GM12878 (cell line): Measurements from ENCODE around the gene SNRPA. TPM values are rescaled to one million over a fixed set of nuclear protein-coding genes. Genes with fewer than 3 reads are reported as not detected.
A peak's percentile ranks its signal among the peaks of the same experiment; 100 is the strongest.

Source experiments
- GATAD2B ChIP-seq: fragments of 450-650 bp; conservative IDR thresholded peaks from 2 replicates; pipeline ENCODE4 v1.6.1; 2017; ENCODE audit warnings: low read depth, mild to moderate bottlenecking, moderate library complexity
- HDAC2 ChIP-seq: fragments of 200-600 bp; sonication (generic); IDR thresholded peaks from 2 replicates; pipeline ENCODE4 v1.6.1; 2017
- HDAC6 ChIP-seq: fragments of 200-600 bp; sonication (generic); IDR thresholded peaks from one replicate; pipeline ENCODE4 v1.8.0; 2017; ENCODE audit warnings: antibody characterized with exemption; ENCODE audit not compliant: unreplicated experiment
- JUNB ChIP-seq: IDR thresholded peaks from 2 replicates; pipeline ENCODE4 v1.6.1; 2016; ENCODE audit warnings: antibody characterized with exemption, mild to moderate bottlenecking
- NRF1 ChIP-seq: conservative IDR thresholded peaks from 2 replicates; pipeline ENCODE4 v1.6.1; 2011; ENCODE audit warnings: mild to moderate bottlenecking, low read depth, low read length, improper control_type of control experiment
- POLR2AphosphoS2 ChIP-seq: IDR thresholded peaks from 2 replicates; pipeline ENCODE4 v1.6.1; 2011; ENCODE audit warnings: low read depth, mild to moderate bottlenecking, low read length, improper control_type of control experiment, moderate library complexity
- RBBP5 ChIP-seq: fragments of 200-600 bp; sonication (generic); conservative IDR thresholded peaks from 2 replicates; pipeline ENCODE4 v1.6.1; 2016
- SIX5 ChIP-seq: IDR thresholded peaks from 2 replicates; pipeline ENCODE4 v1.6.1; 2011; ENCODE audit warnings: mild to moderate bottlenecking, low read depth, low read length, moderate library complexity; ENCODE audit not compliant: severe bottlenecking
- SMARCA5 ChIP-seq: fragments of 450-650 bp; IDR thresholded peaks from 2 replicates; pipeline ENCODE4 v1.6.1; 2017; ENCODE audit warnings: mild to moderate bottlenecking
- SREBF1 ChIP-seq: IDR thresholded peaks from 2 replicates; pipeline ENCODE4 v1.6.1; 2012; ENCODE audit warnings: mild to moderate bottlenecking, low read length
- TBL1XR1 ChIP-seq: IDR thresholded peaks from 2 replicates; pipeline ENCODE4 v1.6.1; 2012; ENCODE audit warnings: low read depth, low read length, improper control_type of control experiment
- WRNIP1 ChIP-seq: IDR thresholded peaks from 2 replicates; pipeline ENCODE4 v1.6.1; 2011; ENCODE audit warnings: low read depth, low read length, improper control_type of control experiment, borderline replicate concordance
- ZNF217 ChIP-seq: fragments of 450-650 bp; IDR thresholded peaks from 2 replicates; pipeline ENCODE4 v1.6.1; 2017; ENCODE audit warnings: antibody characterized with exemption, mild to moderate bottlenecking
- ZNF384 ChIP-seq: IDR thresholded peaks from 2 replicates; pipeline ENCODE4 v1.6.1; 2012; ENCODE audit warnings: low read depth, mild to moderate bottlenecking, low read length, improper control_type of control experiment, borderline replicate concordance
- polyA plus RNA-seq, 11 experiments: library from polyadenylated mRNA; depleted of rRNA in 4 of 11; unstranded in 6 of 11; stranded (reverse) in 5 of 11; fragments of >200 nt; fragmentation: Nextera tagmentation in 4 of 11; fragmentation: Illumina TruSeq in 1 of 11; extraction: Ambion mirVana in 4 of 11; extraction: Trizol in 1 of 11; gene quantifications; 1 replicate in 1 of 11; 2 replicates in 10 of 11; pipeline versions ENCODE4 v1.2.1 to v1.2.3, GENCODE V29; 2011 to 2016; ENCODE audit warnings: inconsistent platforms in 2 of 11, missing spikeins in 2 of 11, low read depth in 1 of 11
- total RNA-seq, 4 experiments: library from RNA; depleted of rRNA in 3 of 4; stranded (reverse); fragments of >200 nt in 3 of 4; fragmentation: Illumina TruSeq in 1 of 4; extraction: Trizol in 1 of 4; gene quantifications; 2 replicates each; pipeline versions ENCODE4 v1.2.1 to v1.2.3, GENCODE V29; 2013 to 2021
- TF ChIP-seq, protein P1 (sequence below): fragments of 150-350 bp; IDR thresholded peaks from 2 replicates; pipeline ENCODE4 v1.6.1; 2014; ENCODE audit warnings: mild to moderate bottlenecking, low read depth, low read length
- TF ChIP-seq, protein P2 (sequence below): fragments of 450-650 bp; formaldehyde crosslinking; IDR thresholded peaks from 2 replicates; pipeline ENCODE4 v1.5.0; 2022; ENCODE audit warnings: mild to moderate bottlenecking, missing genetic modification characterization
- TF ChIP-seq, protein P3 (sequence below): IDR thresholded peaks from 2 replicates; pipeline ENCODE4 v1.6.1; 2012; ENCODE audit warnings: low read depth, low read length, improper control_type of control experiment
- TF ChIP-seq, protein P4 (sequence below): fragments of 450-650 bp; IDR thresholded peaks from 2 replicates; pipeline ENCODE4 v1.6.1; 2017; ENCODE audit warnings: mild to moderate bottlenecking, low read depth, inconsistent platforms; ENCODE audit not compliant: poor library complexity, severe bottlenecking
- TF ChIP-seq, protein P5 (sequence below): fragments of 450-650 bp; formaldehyde crosslinking; IDR thresholded peaks from 2 replicates; pipeline ENCODE4 v1.4.0; 2020; ENCODE audit warnings: mild to moderate bottlenecking, moderate library complexity

The SNRPA gene
- total and polyA plus RNA-seq, 10 of the 15 experiments (the other 5 are each of a cell fraction or from before 2014, with no cell fraction given), result 14.8 to 299 (median 202) TPM

DNA sequence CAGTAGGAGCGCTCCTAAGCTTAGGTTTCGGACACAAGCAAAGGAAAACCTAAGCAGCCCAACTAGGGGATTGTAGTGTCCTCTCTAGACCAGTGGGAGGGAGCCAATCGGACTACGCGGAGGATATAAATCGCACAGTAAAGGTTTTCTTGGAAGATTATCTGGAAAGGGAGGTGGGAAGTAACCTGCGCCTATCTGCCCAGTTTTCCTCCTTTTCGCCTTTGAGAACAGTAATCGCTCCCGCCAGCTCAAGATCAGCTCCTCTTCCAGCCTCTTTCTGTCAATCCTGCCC lies 26.6 kb downstream of the SNRPA start (continued):
- no peak for TF ChIP-seq HDAC6
- no peak; the same call in 1 of the 2 replicates for TF ChIP-seq POLR2AphosphoS2
- TF ChIP-seq GATAD2B, result no peak
- TF ChIP-seq WRNIP1, result no peak; the same call in 1 of the 2 replicates
- no peak for TF ChIP-seq ZNF384
- no peak for TF ChIP-seq ZNF217
- TF ChIP-seq, protein P1, sequence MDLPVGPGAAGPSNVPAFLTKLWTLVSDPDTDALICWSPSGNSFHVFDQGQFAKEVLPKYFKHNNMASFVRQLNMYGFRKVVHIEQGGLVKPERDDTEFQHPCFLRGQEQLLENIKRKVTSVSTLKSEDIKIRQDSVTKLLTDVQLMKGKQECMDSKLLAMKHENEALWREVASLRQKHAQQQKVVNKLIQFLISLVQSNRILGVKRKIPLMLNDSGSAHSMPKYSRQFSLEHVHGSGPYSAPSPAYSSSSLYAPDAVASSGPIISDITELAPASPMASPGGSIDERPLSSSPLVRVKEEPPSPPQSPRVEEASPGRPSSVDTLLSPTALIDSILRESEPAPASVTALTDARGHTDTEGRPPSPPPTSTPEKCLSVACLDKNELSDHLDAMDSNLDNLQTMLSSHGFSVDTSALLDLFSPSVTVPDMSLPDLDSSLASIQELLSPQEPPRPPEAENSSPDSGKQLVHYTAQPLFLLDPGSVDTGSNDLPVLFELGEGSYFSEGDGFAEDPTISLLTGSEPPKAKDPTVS, result no peak
- TF ChIP-seq, protein P2, sequence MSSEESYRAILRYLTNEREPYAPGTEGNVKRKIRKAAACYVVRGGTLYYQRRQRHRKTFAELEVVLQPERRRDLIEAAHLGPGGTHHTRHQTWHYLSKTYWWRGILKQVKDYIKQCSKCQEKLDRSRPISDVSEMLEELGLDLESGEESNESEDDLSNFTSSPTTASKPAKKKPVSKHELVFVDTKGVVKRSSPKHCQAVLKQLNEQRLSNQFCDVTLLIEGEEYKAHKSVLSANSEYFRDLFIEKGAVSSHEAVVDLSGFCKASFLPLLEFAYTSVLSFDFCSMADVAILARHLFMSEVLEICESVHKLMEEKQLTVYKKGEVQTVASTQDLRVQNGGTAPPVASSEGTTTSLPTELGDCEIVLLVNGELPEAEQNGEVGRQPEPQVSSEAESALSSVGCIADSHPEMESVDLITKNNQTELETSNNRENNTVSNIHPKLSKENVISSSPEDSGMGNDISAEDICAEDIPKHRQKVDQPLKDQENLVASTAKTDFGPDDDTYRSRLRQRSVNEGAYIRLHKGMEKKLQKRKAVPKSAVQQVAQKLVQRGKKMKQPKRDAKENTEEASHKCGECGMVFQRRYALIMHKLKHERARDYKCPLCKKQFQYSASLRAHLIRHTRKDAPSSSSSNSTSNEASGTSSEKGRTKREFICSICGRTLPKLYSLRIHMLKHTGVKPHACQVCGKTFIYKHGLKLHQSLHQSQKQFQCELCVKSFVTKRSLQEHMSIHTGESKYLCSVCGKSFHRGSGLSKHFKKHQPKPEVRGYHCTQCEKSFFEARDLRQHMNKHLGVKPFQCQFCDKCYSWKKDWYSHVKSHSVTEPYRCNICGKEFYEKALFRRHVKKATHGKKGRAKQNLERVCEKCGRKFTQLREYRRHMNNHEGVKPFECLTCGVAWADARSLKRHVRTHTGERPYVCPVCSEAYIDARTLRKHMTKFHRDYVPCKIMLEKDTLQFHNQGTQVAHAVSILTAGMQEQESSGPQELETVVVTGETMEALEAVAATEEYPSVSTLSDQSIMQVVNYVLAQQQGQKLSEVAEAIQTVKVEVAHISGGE, result no peak
- no peak for TF ChIP-seq SIX5
- TF ChIP-seq SMARCA5, result peak; percentile 98
- TF ChIP-seq, protein P3, sequence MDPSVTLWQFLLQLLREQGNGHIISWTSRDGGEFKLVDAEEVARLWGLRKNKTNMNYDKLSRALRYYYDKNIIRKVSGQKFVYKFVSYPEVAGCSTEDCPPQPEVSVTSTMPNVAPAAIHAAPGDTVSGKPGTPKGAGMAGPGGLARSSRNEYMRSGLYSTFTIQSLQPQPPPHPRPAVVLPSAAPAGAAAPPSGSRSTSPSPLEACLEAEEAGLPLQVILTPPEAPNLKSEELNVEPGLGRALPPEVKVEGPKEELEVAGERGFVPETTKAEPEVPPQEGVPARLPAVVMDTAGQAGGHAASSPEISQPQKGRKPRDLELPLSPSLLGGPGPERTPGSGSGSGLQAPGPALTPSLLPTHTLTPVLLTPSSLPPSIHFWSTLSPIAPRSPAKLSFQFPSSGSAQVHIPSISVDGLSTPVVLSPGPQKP, result no peak
- no peak for TF ChIP-seq HDAC2
- TF ChIP-seq SREBF1, result no peak
- TF ChIP-seq TBL1XR1, result no peak; the same call in 1 of the 2 replicates
- TF ChIP-seq NRF1, result no peak
- TF ChIP-seq, protein P4, sequence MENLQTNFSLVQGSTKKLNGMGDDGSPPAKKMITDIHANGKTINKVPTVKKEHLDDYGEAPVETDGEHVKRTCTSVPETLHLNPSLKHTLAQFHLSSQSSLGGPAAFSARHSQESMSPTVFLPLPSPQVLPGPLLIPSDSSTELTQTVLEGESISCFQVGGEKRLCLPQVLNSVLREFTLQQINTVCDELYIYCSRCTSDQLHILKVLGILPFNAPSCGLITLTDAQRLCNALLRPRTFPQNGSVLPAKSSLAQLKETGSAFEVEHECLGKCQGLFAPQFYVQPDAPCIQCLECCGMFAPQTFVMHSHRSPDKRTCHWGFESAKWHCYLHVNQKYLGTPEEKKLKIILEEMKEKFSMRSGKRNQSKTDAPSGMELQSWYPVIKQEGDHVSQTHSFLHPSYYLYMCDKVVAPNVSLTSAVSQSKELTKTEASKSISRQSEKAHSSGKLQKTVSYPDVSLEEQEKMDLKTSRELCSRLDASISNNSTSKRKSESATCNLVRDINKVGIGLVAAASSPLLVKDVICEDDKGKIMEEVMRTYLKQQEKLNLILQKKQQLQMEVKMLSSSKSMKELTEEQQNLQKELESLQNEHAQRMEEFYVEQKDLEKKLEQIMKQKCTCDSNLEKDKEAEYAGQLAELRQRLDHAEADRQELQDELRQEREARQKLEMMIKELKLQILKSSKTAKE, result no peak
- TF ChIP-seq RBBP5, result no peak
- TF ChIP-seq, protein P5, sequence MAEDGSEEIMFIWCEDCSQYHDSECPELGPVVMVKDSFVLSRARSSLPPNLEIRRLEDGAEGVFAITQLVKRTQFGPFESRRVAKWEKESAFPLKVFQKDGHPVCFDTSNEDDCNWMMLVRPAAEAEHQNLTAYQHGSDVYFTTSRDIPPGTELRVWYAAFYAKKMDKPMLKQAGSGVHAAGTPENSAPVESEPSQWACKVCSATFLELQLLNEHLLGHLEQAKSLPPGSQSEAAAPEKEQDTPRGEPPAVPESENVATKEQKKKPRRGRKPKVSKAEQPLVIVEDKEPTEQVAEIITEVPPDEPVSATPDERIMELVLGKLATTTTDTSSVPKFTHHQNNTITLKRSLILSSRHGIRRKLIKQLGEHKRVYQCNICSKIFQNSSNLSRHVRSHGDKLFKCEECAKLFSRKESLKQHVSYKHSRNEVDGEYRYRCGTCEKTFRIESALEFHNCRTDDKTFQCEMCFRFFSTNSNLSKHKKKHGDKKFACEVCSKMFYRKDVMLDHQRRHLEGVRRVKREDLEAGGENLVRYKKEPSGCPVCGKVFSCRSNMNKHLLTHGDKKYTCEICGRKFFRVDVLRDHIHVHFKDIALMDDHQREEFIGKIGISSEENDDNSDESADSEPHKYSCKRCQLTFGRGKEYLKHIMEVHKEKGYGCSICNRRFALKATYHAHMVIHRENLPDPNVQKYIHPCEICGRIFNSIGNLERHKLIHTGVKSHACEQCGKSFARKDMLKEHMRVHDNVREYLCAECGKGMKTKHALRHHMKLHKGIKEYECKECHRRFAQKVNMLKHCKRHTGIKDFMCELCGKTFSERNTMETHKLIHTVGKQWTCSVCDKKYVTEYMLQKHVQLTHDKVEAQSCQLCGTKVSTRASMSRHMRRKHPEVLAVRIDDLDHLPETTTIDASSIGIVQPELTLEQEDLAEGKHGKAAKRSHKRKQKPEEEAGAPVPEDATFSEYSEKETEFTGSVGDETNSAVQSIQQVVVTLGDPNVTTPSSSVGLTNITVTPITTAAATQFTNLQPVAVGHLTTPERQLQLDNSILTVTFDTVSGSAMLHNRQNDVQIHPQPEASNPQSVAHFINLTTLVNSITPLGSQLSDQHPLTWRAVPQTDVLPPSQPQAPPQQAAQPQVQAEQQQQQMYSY (CRISPR knock-in tag), result no peak
- no peak for TF ChIP-seq JUNB
